ENCODE results near the gene C12orf43.

C12orf43 gene

DNA sequence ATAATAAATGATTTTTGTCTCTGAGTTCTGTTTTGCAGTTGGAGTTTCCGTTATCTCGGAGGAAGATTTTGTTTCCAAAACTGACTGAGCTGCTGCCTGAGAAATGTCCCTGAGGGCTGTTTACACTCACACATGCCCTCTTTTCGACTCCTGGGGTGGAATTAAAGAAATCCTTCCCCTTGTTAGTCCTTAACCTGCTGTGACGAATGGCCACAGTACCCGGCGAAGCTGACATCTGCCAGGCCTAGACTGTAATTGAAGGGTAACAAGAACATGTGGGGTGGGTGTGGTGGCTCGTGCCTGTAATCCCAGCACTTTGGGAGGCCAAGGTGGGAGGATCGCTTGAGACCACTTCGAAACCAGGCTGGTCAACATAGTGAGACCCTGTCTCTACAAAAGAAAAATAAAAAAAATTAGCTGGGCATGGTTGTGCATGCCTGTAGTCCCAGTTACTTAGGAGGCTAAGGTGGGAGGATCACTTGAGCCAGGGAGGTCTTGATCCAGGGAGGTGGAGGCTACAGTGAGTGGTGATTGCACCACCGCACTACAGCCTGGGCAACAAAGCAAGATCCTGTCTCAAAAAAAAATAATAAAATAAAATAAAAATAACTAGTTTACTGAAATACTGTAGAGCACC is 14.4 kb upstream of the C12orf43 start:
- DNase-seq = no peak

DNA sequence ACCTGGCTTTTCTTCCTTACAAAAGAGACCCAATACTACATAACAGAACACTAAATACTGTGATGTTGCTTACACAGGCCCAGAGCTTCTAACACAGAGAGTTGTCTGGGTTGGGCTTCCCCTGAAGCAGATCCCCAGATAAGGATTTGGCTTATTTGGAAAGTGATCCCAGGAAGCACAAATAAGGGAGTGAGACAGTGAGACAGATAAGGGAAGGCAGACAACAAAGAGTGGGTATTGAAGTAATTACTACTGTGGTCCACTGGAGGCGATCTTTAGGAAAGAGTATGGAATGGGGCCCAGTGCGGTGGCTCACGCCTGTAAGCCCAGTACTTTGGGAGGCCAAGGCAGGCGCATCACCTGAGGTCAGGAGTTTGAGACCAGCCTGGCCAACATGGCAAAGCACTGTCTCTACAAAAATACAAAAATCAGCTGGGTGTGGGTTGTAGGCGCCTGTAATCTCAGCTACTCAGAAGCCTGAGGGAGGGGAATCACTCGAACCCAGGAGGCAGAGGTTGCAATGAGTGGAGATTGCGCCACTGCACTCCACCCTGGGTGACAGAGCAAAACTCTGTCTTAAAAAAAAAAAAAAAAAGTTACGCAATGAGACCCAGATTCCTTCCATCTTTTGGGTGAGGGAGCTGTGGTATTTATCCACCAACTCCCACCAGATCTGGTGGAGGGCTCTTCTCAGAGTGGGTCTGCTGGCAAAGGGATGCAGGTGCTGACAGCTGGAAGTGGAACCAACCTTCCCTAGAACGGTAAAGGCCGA is 10.2 kb upstream of the C12orf43 start:
- DNase-seq = no peak

GRCh38 chr12:121025442-121026226 is 9.3 kb upstream of the C12orf43 start:
- no peak for DNase-seq

DNA sequence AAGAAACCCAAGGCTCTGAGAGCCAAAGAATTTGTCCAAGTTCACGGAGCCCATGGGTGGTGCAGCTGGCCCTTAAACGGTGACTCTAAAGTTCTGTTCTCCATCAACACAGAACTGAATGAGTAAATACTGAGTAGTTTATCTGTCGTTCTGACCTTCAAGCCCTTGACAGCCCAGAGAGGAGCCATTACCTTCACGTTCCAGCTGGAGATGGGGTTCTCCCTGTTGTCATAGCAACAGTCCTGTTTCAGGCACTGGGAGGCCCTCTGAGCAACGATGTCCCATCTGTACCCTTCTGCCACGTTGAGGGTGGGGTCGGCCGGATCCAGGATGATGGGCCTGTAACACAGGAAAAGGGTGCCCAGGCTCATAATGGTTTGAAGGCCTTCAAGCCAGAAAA is 7.5 kb upstream of the C12orf43 start:
- no peak for DNase-seq

DNA sequence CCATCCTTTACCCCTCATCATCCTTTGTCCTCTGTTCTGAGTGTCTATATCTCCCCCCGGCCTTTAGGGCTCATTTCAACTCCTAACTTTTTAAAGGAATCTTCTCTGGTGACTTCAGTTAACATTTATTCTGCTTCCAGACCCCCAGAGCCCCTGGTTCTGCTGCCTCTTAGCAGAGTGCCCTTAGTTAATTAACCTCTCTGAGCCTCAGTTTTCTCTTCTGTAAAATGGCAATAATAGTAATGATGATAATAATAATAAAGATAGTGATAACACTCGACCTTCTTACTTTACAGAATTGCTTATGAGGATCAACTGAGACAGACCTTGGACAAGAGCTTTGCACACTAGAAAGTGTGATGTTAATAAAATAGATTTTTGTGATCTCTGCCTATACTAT is 6.4 kb upstream of the C12orf43 start:
- no peak for DNase-seq

- DNase-seq = no peak
Measured at GRCh38 chr12:121021754-121022153, 5.5 kb upstream of the C12orf43 start.

DNA sequence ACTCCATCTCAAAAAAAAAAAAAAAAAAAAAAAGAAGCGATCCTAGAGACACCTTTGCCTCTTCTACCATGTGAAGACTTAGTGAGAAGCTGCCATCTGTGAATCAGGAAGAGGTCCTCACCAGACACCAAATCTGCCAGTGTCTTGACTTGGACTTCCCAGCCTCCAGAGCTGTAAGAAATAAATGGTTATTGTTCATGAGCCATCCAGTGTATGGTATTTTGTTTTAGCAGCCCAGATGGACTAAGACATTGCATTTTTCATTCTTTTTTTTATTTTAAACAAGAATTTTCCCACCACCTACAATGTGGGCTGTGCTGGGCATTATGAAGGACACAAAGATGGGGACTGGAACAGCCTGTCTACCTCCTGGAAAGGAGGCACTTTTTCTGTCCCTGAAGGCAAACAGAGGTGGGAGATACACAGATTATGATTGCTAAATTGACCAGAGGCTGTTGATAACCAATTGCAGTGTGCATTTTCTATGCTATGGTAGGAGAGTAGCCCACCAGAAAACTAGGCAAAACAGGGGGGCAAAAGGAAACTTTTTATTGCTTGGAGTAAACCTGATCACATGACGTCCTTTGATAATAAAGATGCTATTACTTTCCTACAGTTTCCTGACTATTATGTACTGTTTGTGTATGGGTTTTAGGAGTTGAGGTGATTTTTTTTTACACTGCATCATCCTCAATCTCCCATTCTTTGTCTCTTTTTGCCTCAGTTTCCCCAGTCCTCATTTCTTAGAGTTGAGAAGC is 2.8 kb upstream of the C12orf43 start:
- no peak for DNase-seq

DNA sequence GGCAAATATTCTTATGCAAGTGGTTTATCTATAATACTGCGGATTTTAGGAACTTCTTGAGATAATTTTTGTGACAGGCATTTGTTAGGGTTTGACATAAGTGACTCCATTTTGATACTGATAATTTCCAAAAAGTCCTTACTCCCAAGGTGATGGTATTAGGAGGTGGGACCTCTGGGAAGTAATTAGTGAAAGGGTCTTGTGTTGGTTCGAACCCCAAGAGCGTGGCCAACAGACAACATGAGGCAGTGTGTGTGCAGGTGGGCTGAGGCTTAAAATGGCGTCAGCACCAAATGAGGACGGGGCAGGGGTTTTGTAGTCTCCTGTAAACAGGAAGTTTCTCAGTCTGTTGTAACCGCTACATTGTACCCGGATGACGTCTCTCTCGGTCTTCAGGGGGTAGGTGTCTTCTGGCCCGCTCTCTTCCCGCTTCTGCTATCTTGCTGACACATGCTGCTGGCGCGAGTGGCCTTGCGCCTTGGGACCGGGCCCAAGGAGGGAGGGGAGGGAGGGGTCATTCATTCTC is 1.7 kb upstream of the C12orf43 start:
- DNase-seq = no peak

DNA sequence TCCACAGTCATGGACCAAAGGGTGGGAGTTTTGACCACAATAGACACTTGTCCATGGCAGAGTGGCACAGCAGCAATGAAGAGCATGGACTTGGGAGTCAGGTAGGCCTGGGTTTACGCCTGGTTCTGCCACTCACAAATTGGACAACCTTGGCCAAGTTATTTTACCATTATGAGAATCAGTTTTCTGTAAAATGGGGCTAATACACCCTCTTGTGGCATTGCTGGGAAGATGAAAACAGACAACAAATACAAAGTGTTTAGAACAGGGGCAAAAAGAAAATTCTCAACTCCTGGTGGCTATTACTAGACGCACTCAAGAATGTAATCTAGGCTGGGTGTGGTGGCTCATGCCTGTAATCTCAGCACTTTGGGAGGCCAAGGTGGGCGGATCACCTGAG is 2.6 kb downstream of the C12orf43 start:
- no peak for DNase-seq

- no peak for DNase-seq
Measured at GRCh38 chr12:121011820-121012219, 4.5 kb downstream of the C12orf43 start.

DNA sequence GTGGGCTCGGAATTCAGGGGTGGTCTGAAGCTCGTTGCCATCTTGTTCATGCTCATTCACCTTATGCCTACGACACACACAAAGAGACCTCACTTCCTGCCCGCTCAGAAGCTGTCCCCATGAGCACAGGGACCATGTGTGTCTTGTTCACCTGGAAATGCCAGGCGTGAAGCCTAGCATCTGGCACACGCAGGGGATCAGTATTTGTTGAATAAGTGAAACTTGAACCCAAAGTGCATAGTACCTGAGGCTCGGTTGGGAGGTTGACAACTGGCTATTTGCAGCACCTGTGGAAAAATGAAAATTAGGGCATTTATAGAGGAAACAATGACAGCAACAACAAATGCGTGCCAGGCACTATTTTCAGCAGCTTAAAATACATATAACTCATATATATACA is 5.4 kb downstream of the C12orf43 start:
- no peak for DNase-seq

DNA sequence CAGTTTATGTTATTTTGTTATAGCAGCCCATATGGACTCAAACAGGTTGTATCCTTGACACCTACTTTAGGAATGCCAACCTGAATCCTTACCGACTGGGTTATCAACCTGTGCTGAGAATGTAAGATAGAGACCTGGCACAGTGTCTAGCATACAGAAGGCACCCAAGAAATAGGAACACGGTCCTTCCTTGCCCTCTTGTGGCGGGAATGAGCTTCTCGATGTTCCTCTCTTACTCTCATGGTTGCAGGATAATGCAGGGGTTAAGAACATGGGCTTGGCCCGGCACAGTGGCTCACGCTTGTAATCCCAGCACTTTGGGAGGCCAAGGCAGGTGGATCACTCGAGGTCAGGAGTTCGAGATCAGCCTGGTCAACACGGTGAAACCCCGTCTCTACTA is 6.5 kb downstream of the C12orf43 start:
- no peak for DNase-seq

GRCh38 chr12:121008347-121009098 is 7.8 kb downstream of the C12orf43 start:
- DNase-seq = no peak

GRCh38 chr12:121005346-121005815 is 10.9 kb downstream of the C12orf43 start:
- peak; percentile 57 for DNase-seq

DNA sequence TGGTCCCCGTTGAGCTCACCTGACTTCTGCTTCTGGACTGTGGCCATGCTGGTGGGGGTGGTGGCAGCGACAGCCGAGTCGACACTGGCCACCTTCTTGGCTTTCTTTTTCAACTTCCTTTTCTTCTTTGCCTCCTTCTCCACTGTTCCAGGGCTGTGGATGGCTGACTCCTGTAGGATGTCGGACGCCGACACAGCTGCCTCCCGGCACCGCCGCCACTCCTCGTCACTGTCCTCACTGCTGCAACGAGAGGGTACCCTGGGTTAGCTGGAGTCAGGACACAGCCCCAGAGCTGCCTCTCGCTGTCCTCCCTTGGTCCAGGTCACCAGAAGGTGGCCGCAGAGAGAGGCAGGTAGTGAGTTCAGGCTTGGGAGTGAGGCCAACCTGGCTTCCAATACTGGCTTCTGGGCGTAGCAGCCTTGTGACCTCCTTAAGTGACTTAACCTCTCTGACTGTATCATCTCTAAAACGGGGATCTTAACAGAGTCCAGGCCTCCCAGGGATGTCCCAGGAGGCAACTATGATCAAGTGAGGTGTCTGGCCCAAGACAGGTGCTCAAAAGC is 12.0 kb downstream of the C12orf43 start:
- no peak for DNase-seq

- DNase-seq = no peak
Measured at GRCh38 chr12:121003650-121004049, 12.6 kb downstream of the C12orf43 start.

DNA sequence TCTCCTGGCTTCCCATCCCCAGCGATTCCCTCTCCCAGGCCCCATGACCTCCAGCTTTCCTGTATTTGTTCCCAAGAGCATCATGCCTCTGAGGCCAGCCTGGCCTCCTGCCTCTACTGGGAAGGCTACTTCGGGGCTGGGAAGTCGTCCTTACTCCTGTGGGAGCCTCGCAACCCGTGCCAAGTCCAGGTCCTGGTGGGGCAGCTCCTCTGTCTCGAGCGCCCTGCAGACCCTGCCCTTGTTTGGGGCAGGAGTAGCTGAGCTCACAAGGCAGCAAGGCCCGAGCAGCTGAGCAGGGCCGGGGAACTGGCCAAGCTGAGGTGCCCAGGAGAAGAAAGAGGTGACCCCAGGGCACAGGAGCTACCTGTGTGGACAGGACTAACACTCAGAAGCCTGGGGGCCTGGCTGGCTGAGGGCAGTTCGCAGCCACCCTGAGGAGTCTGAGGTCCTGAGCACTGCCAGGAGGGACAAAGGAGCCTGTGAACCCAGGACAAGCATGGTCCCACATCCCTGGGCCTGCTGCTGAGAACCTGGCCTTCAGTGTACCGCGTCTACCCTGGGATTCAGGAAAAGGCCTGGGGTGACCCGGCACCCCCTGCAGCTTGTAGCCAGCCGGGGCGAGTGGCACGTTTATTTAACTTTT is 14.3 kb downstream of the C12orf43 start:
- no peak for DNase-seq

- DNase-seq = no peak
Measured at GRCh38 chr12:121001060-121001459, 15.2 kb downstream of the C12orf43 start.

DNA sequence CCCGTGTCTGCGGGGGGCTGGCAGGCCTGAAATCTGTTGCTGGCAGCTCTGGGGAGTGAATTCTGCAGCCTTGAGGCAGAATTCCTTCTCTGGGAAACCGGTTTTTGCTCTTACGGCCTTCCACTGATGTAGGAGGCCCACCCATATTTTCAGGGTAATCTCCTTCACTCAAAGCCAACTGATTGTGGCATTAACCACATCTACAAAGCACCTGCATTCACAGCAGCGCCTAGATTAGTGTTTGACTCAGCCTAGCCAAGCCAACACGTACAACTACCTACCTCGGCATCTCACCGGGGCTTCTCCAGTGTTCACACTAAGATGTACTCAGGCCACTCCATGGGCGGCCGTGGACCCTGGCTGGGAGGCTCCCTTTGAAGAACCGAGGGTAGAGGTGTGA is 15.8 kb downstream of the C12orf43 start:
- DNase-seq = no peak

DNA sequence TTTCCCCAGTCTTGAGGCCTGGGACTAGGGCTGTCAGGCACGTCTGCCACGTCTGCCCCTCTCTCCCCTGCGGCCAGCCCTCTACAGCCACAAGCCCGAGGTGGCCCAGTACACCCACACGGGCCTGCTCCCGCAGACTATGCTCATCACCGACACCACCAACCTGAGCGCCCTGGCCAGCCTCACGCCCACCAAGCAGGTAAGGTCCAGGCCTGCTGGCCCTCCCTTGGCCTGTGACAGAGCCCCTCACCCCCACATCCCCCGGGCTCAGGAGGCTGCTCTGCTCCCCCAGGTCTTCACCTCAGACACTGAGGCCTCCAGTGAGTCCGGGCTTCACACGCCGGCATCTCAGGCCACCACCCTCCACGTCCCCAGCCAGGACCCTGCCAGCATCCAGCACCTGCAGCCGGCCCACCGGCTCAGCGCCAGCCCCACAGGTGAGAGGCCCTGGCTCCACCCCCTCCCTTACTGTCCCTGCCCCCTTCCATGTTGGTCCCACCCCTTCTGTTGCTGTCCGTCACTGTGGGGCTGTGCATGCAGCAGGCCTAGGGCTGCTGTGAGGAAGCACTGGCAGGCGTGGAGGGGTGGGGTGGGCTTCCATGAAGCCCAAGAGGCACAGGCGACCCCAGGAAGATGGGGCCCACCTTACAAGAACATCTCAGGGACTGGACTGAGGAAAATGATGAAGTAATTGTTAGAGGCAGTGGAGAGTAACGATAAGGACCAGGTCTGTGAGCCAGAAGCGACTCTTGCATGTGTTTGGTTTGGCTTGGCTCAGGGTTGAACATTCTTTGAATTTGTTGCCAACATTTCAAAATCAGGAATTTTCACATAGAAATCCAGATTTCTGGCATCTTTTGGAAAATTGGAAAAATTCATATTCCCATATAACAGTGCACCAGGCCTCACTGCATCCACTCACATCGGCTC is 16.8 kb downstream of the C12orf43 start:
- no peak for DNase-seq

All from activated CD4-positive, alpha-beta T cell treated with anti-CD3 and anti-CD28 coated beads, Interleukin-2, amount 50 U/mL, for 16 hours (primary cell).